Posterior cingulate gyrus (tissue), 11 donors: Measurements from ENCODE around the gene A1CF.
"Not testable (repeated sequence)": the region's sequence is repeated elsewhere in the genome, so short reads cannot be mapped to it uniquely, and the experiment has no call there.

Source experiments
- DNase-seq, 10 donors: peaks; one replicate each; pipeline versions ENCODE4 v3.0.0 to v3.0.0-alpha.2; 2020 to 2021; ENCODE audit warnings: mixed read lengths in 3 of 10
- intact Hi-C: fragments of 100-400 bp; cut with DNase I; formaldehyde crosslinking; loops from one replicate; pipeline ENCODE4 v1.15.1; 2023

A1CF gene

DNA sequence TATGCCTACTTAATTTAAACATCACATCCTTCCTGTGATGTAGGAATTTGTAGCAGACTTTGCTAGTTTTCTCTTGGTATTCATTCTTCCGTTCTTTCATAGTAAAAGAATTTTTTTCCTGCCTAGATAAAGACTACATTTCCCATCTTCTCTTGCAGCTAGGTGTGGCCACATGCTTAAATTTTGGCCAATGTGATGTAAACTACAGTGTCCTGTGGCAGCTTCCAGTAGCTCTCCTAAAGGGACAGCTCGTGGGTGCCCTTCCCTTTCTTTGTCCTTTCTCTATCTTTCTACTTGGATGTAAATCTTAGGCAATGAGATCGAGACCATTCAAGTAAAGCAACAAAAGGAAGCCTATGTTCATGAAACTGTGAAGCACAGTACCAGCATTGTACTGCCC, 87.1 kb downstream of the A1CF start:
- no peak for DNase-seq
- intact Hi-C loops = no loop called here

DNA sequence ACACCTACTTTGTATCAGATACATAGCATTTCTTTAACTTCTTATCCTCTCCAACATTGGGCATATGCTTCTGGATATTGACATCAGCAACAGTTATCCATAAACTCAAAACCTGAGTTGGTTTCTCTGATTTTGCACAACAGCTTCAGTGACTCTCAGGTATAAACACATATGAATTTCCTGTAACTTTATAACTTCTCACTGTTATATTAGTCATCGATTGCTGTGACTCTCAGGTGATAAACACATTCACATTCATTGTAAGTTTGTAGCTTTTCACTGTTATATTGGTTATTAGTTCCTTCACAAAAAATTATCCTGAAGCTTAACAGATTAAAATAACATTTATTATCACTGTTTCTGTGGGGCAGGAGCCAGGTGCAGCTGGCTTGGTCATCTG, 88.7 kb downstream of the A1CF start:
- intact Hi-C loops = no loop called here
- no peak for DNase-seq

DNA sequence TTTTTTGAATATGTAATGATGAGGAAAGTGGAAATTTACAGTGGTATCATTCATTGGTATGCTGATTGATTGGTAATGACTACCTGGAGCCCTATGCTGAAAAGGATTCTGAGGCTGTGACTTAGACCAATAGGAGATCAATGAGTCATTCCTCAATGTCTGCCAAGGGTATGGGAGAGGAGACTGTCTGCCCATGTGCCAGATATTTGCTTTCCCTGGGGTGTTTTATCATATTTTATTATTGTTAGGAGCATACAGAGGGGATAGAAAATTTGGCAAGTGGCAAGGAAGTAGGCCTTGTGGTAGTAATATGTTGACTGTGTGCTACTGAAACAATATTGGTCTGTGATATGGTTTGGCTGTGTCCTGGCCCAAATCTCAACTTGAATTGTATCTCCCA, 90.9 kb downstream of the A1CF start:
- no peak for DNase-seq
- intact Hi-C loops = no loop called here

DNA sequence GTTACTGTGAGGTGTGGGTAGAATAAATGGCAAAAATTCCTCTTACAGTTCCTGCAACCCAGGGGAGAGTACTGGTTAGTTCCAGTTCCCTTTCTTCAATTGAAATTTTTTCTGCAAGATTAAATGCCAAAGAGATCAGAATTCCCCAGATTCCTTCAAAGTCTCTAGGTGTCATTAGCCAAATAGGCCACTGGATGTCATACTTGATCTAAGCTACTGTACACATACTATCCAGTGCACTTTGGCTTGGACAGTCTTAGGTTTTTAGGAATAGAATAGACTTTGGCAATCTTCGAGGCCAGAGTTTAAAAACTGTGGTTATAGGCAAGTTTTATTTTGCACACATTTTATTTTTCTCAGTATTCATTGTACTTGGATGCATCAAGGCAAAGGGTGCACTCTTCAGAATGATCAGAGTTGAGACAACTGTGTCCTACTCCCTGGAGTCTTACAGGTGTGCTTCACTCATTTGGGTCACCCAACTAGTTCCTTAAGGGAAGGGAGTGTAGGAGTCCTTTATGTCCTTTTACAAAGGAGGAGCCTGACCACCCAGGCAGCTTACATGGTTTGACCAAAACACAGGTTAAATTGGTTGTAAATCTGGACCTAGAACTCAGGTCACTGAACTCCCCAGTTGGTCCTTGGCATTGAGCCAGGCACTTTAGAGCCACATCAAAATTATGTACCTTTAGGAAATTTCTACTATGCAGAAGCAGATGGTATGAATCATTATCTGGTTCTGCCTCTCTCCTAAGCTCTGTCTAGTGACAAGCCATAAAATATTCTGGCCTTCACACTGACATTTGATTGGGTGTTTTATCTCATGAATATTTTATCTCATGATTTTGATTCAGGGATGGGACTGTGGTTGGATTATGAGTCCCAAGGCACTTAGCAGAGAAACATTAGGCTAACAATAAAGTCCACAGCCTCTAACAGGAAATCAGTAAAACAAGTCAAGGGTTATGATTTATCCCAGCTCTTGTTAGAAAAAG, 96.2 kb downstream of the A1CF start:
- DNase-seq = no peak
- intact Hi-C loops = no loop called here

DNA sequence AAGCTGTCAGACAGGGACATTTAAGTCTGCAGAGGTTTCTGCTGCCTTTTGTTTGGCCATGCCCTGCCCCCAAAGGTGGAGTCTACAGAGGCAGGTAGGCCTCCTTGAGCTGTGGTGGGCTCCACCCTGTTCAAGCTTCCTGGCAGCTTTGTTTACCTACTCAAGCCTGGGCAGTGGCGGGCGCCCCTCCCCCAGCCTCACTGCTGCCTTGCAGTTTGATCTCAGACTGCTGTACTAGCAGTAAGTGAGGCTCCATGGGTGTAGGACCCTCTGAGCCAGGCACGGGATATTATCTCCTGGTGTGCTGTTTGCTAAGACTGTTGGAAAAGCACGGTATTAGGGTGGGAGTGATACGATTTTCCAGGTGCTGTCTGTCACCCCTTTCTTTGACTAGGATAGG, 97.5 kb downstream of the A1CF start:
- DNase-seq = peak in 1 of 10 donors; percentile 61
- intact Hi-C loops = not testable (repeated sequence)

DNA sequence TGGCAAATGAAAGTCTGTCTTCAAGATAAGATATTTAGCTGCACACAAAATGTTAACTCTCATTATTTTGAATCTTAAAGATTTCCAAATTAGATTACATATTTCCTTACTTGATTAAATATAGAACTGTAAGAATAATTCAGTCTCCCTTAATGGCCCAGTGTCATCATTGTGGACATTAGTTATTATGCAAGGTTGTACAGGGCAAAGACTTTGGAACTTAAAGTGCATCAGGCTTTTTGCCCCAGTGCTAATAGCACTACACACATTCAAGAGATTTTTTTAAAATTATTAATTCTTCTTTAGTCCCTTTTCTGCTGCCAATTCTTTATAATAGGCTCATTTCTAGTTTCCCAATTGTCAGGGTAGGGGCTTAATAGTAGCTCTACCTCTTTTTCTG, 103.4 kb downstream of the A1CF start:
- intact Hi-C loops, DNase-seq: not testable (repeated sequence)

DNA sequence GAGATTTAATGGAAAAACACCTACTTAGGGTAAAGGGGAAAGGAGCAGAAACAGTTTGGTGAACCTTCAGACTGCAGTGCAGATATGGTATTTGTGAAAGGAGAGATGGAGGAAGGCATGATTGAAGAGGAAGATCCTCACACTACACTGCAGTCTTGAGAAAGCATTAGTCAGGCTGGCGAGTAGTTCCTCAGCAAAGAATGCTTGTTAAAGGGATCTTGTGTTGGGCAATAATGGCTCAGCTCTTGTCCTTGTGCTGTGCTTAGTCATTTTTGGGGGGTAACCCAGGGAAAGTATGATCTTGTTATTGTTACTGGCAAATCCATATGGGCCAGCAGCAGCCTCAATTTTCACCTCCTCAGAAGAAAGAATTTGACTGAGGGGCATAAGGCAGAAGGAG, 105.4 kb downstream of the A1CF start:
- intact Hi-C loops, DNase-seq: not testable (repeated sequence)

DNA sequence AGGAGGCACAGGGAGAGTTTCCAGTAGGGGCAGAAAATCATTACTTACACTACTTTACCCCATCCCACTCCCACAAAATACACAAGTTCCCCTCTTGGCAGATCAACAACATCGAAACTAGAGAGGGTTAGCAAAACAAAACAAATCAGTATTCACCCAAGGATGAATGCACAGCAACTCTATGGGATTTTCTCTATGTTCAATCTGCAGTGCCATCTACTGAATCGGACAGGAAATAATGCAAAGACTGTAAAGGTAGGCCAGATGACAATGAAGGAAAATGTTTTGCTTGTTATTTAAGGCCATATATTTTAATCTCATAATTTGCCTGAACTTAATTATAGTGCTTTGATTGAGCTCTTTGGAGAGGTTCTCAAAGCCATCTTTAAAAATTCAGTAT, 110.6 kb downstream of the A1CF start:
- intact Hi-C loops, DNase-seq: not testable (repeated sequence)

DNA sequence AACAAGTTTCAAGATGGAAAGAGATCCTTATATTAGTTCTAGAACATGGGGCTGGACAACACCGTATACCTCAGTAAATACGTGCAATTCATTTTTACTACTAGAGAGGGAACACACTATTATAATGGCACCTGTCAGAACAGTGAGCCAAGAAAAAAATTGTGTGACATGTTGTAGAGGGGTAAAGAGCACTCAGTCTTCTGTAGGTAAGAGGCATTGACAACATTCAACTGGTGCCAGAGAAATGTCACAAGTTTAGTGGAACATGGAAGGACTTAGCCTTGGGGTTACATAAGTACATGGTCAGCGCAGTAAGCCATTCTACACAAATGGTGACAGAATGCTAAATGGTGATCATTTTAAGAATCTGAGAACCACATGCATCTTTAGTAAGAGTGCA, 113.4 kb downstream of the A1CF start:
- intact Hi-C loops, DNase-seq: not testable (repeated sequence)

DNA sequence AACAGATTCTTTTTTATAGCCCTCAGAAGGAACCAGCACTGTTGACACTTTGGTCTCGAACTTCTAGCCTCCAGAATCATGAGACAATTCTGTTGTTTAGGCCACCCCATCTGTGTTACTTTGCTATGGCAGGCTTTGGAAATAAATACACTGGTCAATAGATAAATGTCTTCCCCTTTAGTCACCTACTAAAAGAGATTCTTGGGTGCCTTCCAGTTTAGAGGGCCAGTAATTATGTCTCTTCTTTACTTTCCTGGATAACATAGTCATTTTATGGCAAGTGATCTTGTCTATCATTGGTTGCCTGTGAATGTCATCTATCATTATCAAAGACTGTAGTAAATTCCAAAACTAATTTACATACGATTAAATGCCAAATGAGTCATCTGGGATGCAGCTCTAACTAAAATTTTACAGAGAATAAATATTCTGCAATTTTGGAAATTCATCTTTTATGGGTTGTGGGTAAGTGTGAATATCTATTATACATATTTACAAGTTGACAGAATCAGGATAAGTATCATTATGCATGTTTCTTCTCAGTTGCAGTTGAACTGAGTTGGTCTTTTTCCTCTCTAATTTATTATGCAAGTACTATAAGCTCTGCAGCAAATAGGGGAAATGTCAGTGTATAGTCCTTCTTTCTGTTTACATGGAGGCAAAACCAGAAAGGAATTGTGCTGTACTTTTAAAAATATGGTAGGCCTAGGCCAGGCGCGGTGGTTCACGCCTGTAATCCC, 118.5 kb downstream of the A1CF start:
- intact Hi-C loops, DNase-seq: not testable (repeated sequence)
